ENCODE results near the gene TEX29.

The TEX29 gene

GRCh38 chr13:111286749-111287148 lies 33.7 kb upstream of the TEX29 start:
- Histone ChIP-seq H3K36me3 (replicated peaks) (peaks cover 51% of the 10 kb centered on the region), H3K4me3 (ENCODE audit: low read depth, low read length) (no peak overlapping the region), H3K27me3 (replicated peaks) (no peaks in the 10 kb centered on the region), H3K27ac (no peak overlapping the region)
- no peak for TF ChIP-seq CTCF (IDR thresholded peaks at IDR 0.05; ENCODE audit: low read depth, low read length, missing control alignments)
- no peak for DNase-seq
- in situ Hi-C loops (cut with HindIII; ENCODE audit: low pct_ligation_motif_present, low sequenced_read_pairs): no loop called here

GRCh38 chr13:111287201-111287600 lies 33.2 kb upstream of the TEX29 start:
- H3K27me3 ChIP-seq (replicated peaks): no peaks in the 10 kb centered on the region
- in situ Hi-C loops (cut with HindIII; ENCODE audit: low pct_ligation_motif_present, low sequenced_read_pairs): no loop called here
- no peak for DNase-seq
- H3K4me3 ChIP-seq (ENCODE audit: low read depth, low read length): no peak overlapping the region
- no peak for TF ChIP-seq CTCF (IDR thresholded peaks at IDR 0.05; ENCODE audit: low read depth, low read length, missing control alignments)
- peaks cover 56% of the 10 kb centered on the region for H3K36me3 ChIP-seq (replicated peaks)
- no peak overlapping the region for H3K27ac ChIP-seq

- H3K27me3 ChIP-seq (replicated peaks): no peaks in the 10 kb centered on the region
- DNase-seq: no peak
- in situ Hi-C loops (cut with HindIII; ENCODE audit: low pct_ligation_motif_present, low sequenced_read_pairs): no loop called here
- H3K27ac ChIP-seq: no peak overlapping the region
- H3K4me3 ChIP-seq (ENCODE audit: low read depth, low read length): no peak overlapping the region
- no peak for TF ChIP-seq CTCF (IDR thresholded peaks at IDR 0.05; ENCODE audit: low read depth, low read length, missing control alignments)
- H3K36me3 ChIP-seq (replicated peaks): peaks cover 63% of the 10 kb centered on the region
Observed at GRCh38 chr13:111288276-111288675, 32.2 kb upstream of the TEX29 start.

GRCh38 chr13:111289251-111289650 lies 31.2 kb upstream of the TEX29 start:
- DNase-seq: no peak
- in situ Hi-C loops (cut with HindIII; ENCODE audit: low pct_ligation_motif_present, low sequenced_read_pairs): no loop called here

GRCh38 chr13:111291908-111292307 lies 28.5 kb upstream of the TEX29 start:
- in situ Hi-C loops (cut with HindIII; ENCODE audit: low pct_ligation_motif_present, low sequenced_read_pairs): no loop called here
- peaks cover 52% of the 10 kb centered on the region for H3K36me3 ChIP-seq (replicated peaks)
- H3K4me3 ChIP-seq (ENCODE audit: low read depth, low read length): no peak overlapping the region
- TF ChIP-seq CTCF (IDR thresholded peaks at IDR 0.05; ENCODE audit: low read depth, low read length, missing control alignments): no peak
- no peak overlapping the region for H3K27ac ChIP-seq
- H3K27me3 ChIP-seq (replicated peaks): no peaks in the 10 kb centered on the region
- DNase-seq: no peak

More at GRCh38 chr13:111289251-111289650, 31.2 kb upstream of the TEX29 start:
- TF ChIP-seq CTCF (IDR thresholded peaks at IDR 0.05; ENCODE audit: low read depth, low read length, missing control alignments): no peak
- no peak overlapping the region for H3K27ac ChIP-seq
- no peaks in the 10 kb centered on the region for H3K27me3 ChIP-seq (replicated peaks)
- H3K36me3 ChIP-seq (replicated peaks): peaks cover 59% of the 10 kb centered on the region
- no peak overlapping the region for H3K4me3 ChIP-seq (ENCODE audit: low read depth, low read length)

- H3K27ac ChIP-seq: no peak overlapping the region
- H3K36me3 ChIP-seq (replicated peaks): peaks cover 47% of the 10 kb centered on the region
- in situ Hi-C loops (cut with HindIII; ENCODE audit: low pct_ligation_motif_present, low sequenced_read_pairs): no loop called here
- no peaks in the 10 kb centered on the region for H3K27me3 ChIP-seq (replicated peaks)
- no peak for DNase-seq
- H3K4me3 ChIP-seq (ENCODE audit: low read depth, low read length): no peak overlapping the region
- TF ChIP-seq CTCF (IDR thresholded peaks at IDR 0.05; ENCODE audit: low read depth, low read length, missing control alignments): no peak
Observed at GRCh38 chr13:111292710-111293485, 27.5 kb upstream of the TEX29 start.
